Astrocyte of the spinal cord (primary cell): ENCODE results near the gene IGFBP2.

ENCODE experiments used
- DNase-seq: peaks from one replicate; pipeline ENCODE4 v3.0.0; 2011; ENCODE audit warnings: low read depth, low spot score
- H3K4me3 ChIP-seq: 2 replicates; pipeline ENCODE4 v1.5.1; 2011; ENCODE audit warnings: low read depth, mild to moderate bottlenecking, low read length, moderate library complexity
- in situ Hi-C: cut with HindIII; loops from 2 replicates; pipeline ENCODE4 v1.10.0; 2017; ENCODE audit warnings: low sequenced_read_pairs
- TF ChIP-seq, protein P1 (sequence below): IDR thresholded peaks from 2 replicates; pipeline ENCODE4 v1.5.1; 2012; ENCODE audit warnings: low read depth, mild to moderate bottlenecking, low read length, inconsistent platforms

IGFBP2 gene

DNA sequence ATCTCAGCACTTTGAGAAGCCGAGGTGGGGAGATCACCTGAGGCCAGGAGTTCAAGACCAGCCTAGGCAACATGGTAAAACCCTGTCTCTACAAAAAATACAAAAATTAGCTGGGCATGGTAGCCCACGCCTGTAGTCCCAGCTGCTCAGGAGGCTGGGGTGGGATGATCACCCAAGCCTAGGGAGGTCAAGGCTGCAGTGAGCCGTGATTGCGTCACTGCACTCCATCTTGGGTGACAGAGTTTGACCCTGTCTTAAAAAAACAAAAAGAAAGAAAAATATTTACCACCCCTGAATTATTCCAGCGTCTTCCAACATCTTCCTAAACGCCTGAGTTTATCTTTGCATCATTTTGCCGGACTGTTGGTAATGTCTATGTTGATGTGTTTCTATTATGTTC, 68.3 kb downstream of the IGFBP2 start:
- in situ Hi-C loops, result no loop called here
- no peak for DNase-seq
- TF ChIP-seq, protein P1, sequence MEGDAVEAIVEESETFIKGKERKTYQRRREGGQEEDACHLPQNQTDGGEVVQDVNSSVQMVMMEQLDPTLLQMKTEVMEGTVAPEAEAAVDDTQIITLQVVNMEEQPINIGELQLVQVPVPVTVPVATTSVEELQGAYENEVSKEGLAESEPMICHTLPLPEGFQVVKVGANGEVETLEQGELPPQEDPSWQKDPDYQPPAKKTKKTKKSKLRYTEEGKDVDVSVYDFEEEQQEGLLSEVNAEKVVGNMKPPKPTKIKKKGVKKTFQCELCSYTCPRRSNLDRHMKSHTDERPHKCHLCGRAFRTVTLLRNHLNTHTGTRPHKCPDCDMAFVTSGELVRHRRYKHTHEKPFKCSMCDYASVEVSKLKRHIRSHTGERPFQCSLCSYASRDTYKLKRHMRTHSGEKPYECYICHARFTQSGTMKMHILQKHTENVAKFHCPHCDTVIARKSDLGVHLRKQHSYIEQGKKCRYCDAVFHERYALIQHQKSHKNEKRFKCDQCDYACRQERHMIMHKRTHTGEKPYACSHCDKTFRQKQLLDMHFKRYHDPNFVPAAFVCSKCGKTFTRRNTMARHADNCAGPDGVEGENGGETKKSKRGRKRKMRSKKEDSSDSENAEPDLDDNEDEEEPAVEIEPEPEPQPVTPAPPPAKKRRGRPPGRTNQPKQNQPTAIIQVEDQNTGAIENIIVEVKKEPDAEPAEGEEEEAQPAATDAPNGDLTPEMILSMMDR, result no peak
- no peak overlapping the region for H3K4me3 ChIP-seq

GRCh38 chr2:216702756-216703155, 69.5 kb downstream of the IGFBP2 start:
- no peak overlapping the region for H3K4me3 ChIP-seq
- no peak for DNase-seq
- TF ChIP-seq, protein P1, result no peak
- in situ Hi-C loops, result no loop called here

DNA sequence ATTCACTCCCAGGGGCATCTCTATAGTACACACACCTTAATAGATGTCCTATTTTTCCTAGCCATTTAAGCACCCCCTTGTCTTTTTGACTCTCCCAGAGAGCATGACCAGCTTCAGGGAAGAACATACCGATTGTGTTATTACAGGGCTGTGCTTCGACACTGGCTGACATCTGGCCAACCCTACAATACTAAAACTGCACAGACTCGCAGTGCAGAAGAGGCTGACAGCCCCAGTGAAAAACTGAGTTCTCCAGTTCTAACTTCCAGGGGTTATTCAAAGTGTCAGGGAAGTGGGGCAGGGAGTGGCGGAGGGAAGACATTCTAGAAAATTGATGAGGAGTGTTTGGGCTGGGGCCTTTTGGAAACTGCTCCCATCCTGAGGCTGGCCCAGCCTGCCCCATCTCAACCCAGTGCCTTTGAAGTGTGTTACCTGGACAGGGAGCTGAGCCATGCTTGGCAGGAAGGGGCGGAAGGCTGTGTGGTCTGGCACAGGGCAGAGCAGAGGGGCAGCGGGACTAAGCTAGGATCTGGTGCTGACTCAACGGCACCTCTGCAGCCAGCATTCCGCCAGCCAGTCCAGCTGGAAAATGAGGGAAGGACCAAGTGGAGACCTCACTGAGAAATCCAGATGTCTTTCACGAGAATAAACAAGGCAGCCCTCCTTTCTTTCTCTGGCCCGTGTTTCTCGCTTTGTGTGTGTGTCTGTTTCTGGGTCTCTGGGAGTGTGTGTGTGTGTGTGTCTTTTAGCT, 77.5 kb downstream of the IGFBP2 start:
- no peak for DNase-seq
- TF ChIP-seq, protein P1, result no peak
- in situ Hi-C loops, result no loop called here
- no peak overlapping the region for H3K4me3 ChIP-seq

GRCh38 chr2:216711348-216711747, 78.1 kb downstream of the IGFBP2 start:
- H3K4me3 ChIP-seq, result no peak overlapping the region
- TF ChIP-seq, protein P1, result no peak
- in situ Hi-C loops, result no loop called here
- DNase-seq, result no peak

DNA sequence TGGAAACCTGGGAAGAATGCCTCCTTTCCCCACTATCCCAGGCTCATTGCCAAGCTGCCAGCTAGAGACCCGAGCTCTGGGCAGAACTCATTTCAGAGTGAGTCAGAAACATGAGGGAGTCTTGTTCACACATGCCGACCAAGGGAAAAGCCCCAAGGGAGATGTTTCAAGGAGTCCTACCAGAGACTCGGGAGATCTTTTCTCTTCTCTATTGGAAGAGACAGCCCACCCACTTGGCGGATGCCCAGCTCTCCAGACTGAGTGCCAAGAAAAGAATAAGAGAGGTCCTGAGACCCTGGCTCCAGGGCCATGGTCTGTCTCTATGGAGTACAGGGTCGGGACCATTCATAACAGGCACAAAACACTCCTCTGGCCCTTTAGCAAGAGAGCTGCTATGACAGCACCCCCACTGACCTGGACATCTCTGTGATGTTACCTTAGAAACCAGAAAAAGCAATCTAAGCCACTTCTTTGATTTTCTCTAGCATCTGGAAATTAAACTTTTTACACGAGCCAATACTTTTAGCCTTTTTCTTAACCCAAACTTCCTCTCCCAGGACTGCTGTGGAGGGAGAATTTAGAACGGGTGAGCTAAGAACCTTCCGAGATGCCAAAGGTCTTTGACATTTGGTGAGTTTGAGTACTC, 80.6 kb downstream of the IGFBP2 start:
- in situ Hi-C loops, result no loop called here
- no peak overlapping the region for H3K4me3 ChIP-seq
- peak; percentile 89 for DNase-seq
- TF ChIP-seq, protein P1, result no peak
